Natural killer cell treated with Interleukin-12 subunit alpha and Interleukin-12 subunit beta and Interleukin-15 and Interleukin-18, amount 100 ng/mL, for 72 hours (primary cell): ENCODE results near the gene YEATS4. TPM values are rescaled to one million over a fixed set of nuclear protein-coding genes. Genes with fewer than 3 reads are reported as not detected.

ENCODE experiments used
- ATAC-seq, 2 donors: fragments of 150-1000 bp; cut with Tn5 transposase in 1 of 2; sonication (Bioruptor Pico), chemical (Tn5 transposase) in 1 of 2; 2 replicates each; pipeline ENCODE4 v1.10.0; 2021
- DNase-seq: peaks from one replicate; pipeline ENCODE4 v3.0.0; 2022; ENCODE audit warnings: low spot score
- H3K27ac Mint-ChIP-seq, 2 donors: 1 replicate in 1 of 2; 2 replicates in 1 of 2; pipeline ENCODE4 v1.8.0; 2022; ENCODE audit warnings: mixed read lengths in 2 of 2, mild to moderate bottlenecking in 1 of 2, moderate library complexity in 1 of 2
- H3K27me3 Mint-ChIP-seq, 2 donors: 1 replicate in 1 of 2; 2 replicates in 1 of 2; pipeline ENCODE4 v1.8.0; 2022; ENCODE audit warnings: mixed read lengths in 2 of 2
- H3K36me3 Mint-ChIP-seq: one replicate; pipeline ENCODE4 v1.8.0; 2022; ENCODE audit warnings: mixed read lengths
- H3K4me1 Mint-ChIP-seq, 2 donors: 1 replicate in 1 of 2; 2 replicates in 1 of 2; pipeline ENCODE4 v1.8.0; 2022; ENCODE audit warnings: low read depth in 2 of 2, mixed read lengths in 2 of 2, mild to moderate bottlenecking in 1 of 2
- H3K4me3 Mint-ChIP-seq: one replicate; pipeline ENCODE4 v1.8.0; 2022; ENCODE audit warnings: mixed read lengths
- H3K9me3 Mint-ChIP-seq: 2 replicates; pipeline ENCODE4 v1.8.0; 2022; ENCODE audit warnings: mixed read lengths
- total RNA-seq, 2 donors: library from RNA; stranded (reverse); gene quantifications; one replicate each; pipeline ENCODE4 v1.2.3, GENCODE V29; 2022

YEATS4 gene
- total RNA-seq, 2 donors from 2014 or later = 14.9 to 27.8 TPM

GRCh38 chr12:69332815-69333358, 26.7 kb upstream of the YEATS4 start:
- Mint-ChIP-seq H3K27ac (no peak overlapping the region), H3K27me3 (no peaks in the 10 kb centered on the region)
- no peak for ATAC-seq

DNA sequence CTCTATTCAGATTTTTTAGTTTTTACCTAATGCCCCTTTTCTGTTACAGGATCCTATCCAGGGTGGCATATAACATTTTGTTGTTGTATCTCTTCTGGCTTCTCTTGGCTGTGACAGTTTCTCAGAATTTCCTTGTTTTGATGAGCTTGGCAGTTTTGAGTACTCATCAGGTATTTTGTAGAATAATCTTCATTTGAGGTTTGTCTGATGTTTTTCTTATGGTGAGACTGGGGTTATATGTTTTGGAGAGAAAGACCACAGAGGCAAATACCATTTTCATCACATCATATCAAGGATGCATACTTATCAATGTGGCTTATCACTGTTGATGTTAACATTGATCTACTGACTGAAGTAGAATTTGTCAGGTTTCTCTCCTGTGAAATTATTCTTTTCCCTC, 25.4 kb upstream of the YEATS4 start:
- ATAC-seq (no peak), DNase-seq (no peak)
- H3K9me3 Mint-ChIP-seq = no peaks in the 10 kb centered on the region
- H3K4me3 Mint-ChIP-seq = no peak overlapping the region
- H3K36me3 Mint-ChIP-seq = no peaks in the 10 kb centered on the region
- no peak overlapping the region for H3K27ac Mint-ChIP-seq
- H3K27me3 Mint-ChIP-seq = no peaks in the 10 kb centered on the region
- H3K4me1 Mint-ChIP-seq = peaks cover 12 to 26% of the 10 kb centered on the region in 2 donors

More at GRCh38 chr12:69332815-69333358, 26.7 kb upstream of the YEATS4 start:
- Mint-ChIP-seq H3K4me3 (peak overlapping the region; percentile 13), H3K36me3 (no peaks in the 10 kb centered on the region), H3K9me3 (no peaks in the 10 kb centered on the region), H3K4me1 (peaks cover 12 to 26% of the 10 kb centered on the region in 2 donors)
- no peak for DNase-seq

DNA sequence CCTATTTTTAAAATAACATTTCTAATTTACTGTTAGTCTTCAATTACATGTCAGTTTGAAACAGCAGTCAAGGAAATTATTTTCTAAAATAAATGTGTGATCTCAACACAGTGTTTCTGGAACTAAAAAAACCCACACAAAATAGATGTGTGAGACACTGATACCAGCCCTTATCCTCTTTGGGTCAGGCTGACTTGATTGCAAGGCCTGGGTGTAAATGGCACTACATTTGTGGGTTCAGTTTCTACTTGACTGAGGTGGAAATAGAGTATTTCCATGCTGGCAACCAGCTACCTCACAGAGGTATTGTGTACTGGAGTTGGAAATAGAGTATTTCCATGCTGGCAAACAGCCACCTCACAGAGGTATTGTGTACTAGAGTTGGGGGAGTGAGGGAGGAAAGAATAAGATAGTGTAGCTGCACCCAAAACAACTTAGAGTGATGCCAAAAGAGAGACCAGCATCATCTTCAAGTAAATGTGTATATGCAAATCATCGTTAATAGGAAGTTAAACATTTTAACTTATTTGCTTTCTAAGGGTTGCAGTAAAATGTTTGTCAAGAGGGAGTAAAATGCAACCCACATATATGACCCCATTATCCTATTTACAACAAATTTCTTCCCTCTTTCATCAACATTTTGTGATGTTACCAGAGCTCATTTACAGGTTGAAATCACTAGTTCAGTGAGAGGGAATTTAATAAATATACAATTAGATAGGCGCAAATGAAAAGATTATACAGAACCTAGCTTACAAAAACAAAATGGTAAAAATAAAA, 22.0 kb upstream of the YEATS4 start:
- no peaks in the 10 kb centered on the region for H3K4me1 Mint-ChIP-seq
- H3K4me3 Mint-ChIP-seq = no peak overlapping the region
- no peak for ATAC-seq
- H3K27ac Mint-ChIP-seq = no peak overlapping the region
- H3K9me3 Mint-ChIP-seq = no peaks in the 10 kb centered on the region
- H3K36me3 Mint-ChIP-seq = no peaks in the 10 kb centered on the region
- no peak for DNase-seq
- H3K27me3 Mint-ChIP-seq = peaks cover 5 to 7% of the 10 kb centered on the region in 2 donors

- no peak overlapping the region for H3K4me3 Mint-ChIP-seq
These were observed 21.3 kb upstream of the YEATS4 start for GRCh38 chr12:69338120-69338859.

DNA sequence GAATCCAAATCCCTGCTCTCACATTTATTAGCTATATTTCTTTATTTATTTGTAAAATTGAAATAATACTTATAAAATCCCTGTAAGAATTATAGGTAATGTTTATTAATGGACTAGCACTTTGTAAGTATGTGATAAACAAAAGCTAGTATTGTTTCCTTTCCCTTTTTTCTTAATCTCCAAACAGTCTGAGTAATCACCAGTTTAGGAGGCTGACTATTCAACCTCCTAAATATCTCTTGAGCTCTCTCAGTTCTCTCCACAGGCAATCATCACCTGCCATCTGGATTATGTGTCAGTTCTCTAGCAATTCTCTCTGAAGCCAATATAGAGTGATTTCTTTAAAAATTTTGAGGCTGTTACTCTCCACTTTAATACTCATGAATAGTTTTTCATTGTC, 20.6 kb upstream of the YEATS4 start:
- H3K27me3 Mint-ChIP-seq = peaks cover 5 to 14% of the 10 kb centered on the region in 2 donors
- no peaks in the 10 kb centered on the region for H3K4me1 Mint-ChIP-seq
- H3K9me3 Mint-ChIP-seq = no peaks in the 10 kb centered on the region
- H3K4me3 Mint-ChIP-seq = no peak overlapping the region
- H3K27ac Mint-ChIP-seq = no peak overlapping the region
- no peaks in the 10 kb centered on the region for H3K36me3 Mint-ChIP-seq
- DNase-seq = no peak
- ATAC-seq = no peak

More at GRCh38 chr12:69338120-69338859, 21.3 kb upstream of the YEATS4 start:
- peaks cover 5 to 11% of the 10 kb centered on the region in 2 donors for H3K27me3 Mint-ChIP-seq
- H3K27ac Mint-ChIP-seq = no peak overlapping the region
- H3K4me1 Mint-ChIP-seq = no peaks in the 10 kb centered on the region
- H3K9me3 Mint-ChIP-seq = no peaks in the 10 kb centered on the region
- DNase-seq (no peak), ATAC-seq (no peak)
- no peaks in the 10 kb centered on the region for H3K36me3 Mint-ChIP-seq

GRCh38 chr12:69339999-69340398, 19.5 kb upstream of the YEATS4 start:
- H3K9me3 Mint-ChIP-seq = no peaks in the 10 kb centered on the region

DNA sequence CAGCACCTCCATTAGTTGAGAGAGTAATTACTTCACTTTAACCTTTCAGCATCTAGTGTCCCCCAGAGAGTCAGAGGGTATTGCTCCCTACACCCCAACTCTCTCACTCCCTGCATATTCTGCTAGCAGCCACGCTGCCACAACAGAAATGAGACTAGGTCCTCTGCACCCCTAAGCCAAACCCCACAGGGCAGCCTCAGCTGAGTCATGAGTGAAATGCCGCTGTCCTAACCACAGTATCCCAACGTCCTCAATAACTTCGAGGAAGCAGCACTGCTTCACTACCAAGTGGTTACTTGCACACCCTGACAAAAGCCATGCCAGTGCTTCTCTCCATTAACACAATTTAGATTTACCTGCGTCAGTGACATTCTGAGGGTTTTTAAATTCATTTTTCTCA, 18.2 kb upstream of the YEATS4 start:
- Mint-ChIP-seq H3K9me3 (no peaks in the 10 kb centered on the region), H3K27ac (no peak overlapping the region), H3K4me1 (no peaks in the 10 kb centered on the region), H3K36me3 (no peaks in the 10 kb centered on the region), H3K4me3 (no peak overlapping the region), H3K27me3 (peaks cover 5 to 14% of the 10 kb centered on the region in 2 donors)
- no peak for DNase-seq
- peak in 1 of 2 donors; percentile 36 for ATAC-seq

More at GRCh38 chr12:69339999-69340398, 19.5 kb upstream of the YEATS4 start:
- Mint-ChIP-seq H3K36me3 (no peaks in the 10 kb centered on the region), H3K27ac (no peak overlapping the region), H3K4me1 (no peaks in the 10 kb centered on the region), H3K4me3 (no peak overlapping the region), H3K27me3 (peaks cover 5 to 14% of the 10 kb centered on the region in 2 donors)
- DNase-seq (no peak), ATAC-seq (no peak)

GRCh38 chr12:69342421-69342820, 17.1 kb upstream of the YEATS4 start:
- Mint-ChIP-seq H3K4me1 (no peaks in the 10 kb centered on the region), H3K27me3 (peaks cover 5 to 14% of the 10 kb centered on the region in 2 donors), H3K4me3 (no peak overlapping the region), H3K9me3 (no peaks in the 10 kb centered on the region), H3K27ac (no peak overlapping the region), H3K36me3 (no peaks in the 10 kb centered on the region)
- DNase-seq = no peak
- no peak for ATAC-seq

DNA sequence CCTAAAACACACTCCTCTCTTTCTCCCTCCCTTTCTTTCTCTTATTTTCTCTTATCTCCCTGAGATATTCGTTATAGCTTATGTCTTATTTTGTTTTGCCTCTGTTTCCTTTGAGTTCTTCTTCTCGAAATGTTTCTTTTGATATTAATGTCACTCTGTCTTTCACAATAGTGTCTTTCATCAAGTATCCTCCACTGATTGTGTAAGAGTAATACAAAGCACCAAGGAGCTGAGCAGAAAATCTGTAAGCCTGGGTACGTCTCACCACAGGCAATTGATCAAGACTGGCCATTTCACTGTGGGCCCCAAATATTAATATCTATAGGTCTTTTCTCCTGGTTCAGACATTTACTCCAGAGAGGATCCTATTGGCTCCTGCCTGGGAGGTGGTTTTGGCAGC, 16.2 kb upstream of the YEATS4 start:
- Mint-ChIP-seq H3K4me1 (no peaks in the 10 kb centered on the region), H3K27ac (no peak overlapping the region), H3K36me3 (no peaks in the 10 kb centered on the region), H3K27me3 (peaks cover 5 to 18% of the 10 kb centered on the region in 2 donors), H3K4me3 (no peak overlapping the region), H3K9me3 (no peaks in the 10 kb centered on the region)
- DNase-seq = no peak
- no peak for ATAC-seq

DNA sequence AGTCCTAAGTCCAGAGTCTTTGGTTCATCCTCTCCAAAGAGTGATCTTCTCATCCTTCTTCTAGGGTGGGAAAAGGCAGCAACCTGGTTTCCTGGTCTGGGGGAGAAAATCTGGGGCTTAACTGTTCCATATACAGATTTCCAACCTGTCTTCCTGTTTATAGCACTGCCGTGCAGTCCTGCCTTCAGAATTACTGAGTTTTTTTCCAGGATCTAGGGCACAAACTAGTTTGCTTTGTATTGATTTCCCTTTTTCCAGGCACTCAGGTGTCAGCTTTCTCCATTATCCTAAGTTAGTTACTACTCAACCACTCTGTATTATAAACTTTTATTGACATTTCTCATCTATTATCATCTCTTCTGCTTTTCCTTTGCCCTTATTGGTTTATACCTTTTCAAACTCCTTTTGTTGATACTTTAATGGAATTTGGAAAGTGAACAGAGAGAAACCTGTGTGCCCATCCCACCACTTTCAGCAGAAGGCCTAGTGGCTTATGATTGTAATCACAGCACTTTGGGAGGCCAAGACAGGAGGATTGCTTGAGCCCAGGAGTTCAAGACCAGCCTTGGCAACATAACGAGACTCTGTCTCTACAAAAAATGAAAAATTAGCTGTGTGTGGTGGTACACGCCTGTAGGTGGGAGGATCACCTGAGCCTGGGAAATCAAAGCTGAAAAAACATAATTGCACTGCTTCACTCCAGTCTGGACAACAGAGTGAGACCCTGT, 15.5 kb upstream of the YEATS4 start:
- Mint-ChIP-seq H3K36me3 (no peaks in the 10 kb centered on the region), H3K4me1 (no peaks in the 10 kb centered on the region), H3K9me3 (no peaks in the 10 kb centered on the region), H3K4me3 (no peak overlapping the region), H3K27me3 (peaks cover 5 to 19% of the 10 kb centered on the region in 2 donors), H3K27ac (no peak overlapping the region)
- DNase-seq (no peak), ATAC-seq (no peak)

DNA sequence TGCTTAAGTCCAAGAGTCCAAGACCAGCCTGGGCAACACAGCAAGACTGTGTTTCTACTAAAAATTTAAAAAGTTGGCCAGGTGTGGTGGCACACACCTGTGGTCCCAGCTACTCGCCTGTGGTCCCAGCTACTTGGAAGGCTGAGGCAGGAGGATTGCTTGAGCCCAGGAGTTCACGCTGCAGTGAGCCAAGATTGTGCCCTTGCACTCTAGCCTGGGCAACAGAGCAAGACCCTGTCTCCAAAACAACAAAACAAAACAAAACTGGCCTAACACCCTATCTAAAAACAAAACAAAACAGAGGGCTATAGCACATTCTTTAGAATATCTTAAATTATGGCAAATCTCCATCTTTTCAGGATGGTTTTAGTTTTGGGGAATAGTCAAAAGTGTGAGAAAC, 14.5 kb upstream of the YEATS4 start:
- no peak overlapping the region for H3K4me3 Mint-ChIP-seq
- H3K27me3 Mint-ChIP-seq = peaks cover 5 to 13% of the 10 kb centered on the region in 2 donors
- H3K9me3 Mint-ChIP-seq = no peaks in the 10 kb centered on the region
- no peak for DNase-seq
- no peaks in the 10 kb centered on the region for H3K36me3 Mint-ChIP-seq
- no peaks in the 10 kb centered on the region for H3K4me1 Mint-ChIP-seq
- H3K27ac Mint-ChIP-seq = no peak overlapping the region
- ATAC-seq = no peak

GRCh38 chr12:69345742-69346141, 13.8 kb upstream of the YEATS4 start:
- H3K36me3 Mint-ChIP-seq = no peaks in the 10 kb centered on the region
- H3K27me3 Mint-ChIP-seq = peaks cover 2 to 12% of the 10 kb centered on the region in 2 donors
- ATAC-seq = no peak
- H3K9me3 Mint-ChIP-seq = no peaks in the 10 kb centered on the region
- no peak overlapping the region for H3K27ac Mint-ChIP-seq
- no peaks in the 10 kb centered on the region for H3K4me1 Mint-ChIP-seq
- no peak for DNase-seq
- H3K4me3 Mint-ChIP-seq = no peak overlapping the region

DNA sequence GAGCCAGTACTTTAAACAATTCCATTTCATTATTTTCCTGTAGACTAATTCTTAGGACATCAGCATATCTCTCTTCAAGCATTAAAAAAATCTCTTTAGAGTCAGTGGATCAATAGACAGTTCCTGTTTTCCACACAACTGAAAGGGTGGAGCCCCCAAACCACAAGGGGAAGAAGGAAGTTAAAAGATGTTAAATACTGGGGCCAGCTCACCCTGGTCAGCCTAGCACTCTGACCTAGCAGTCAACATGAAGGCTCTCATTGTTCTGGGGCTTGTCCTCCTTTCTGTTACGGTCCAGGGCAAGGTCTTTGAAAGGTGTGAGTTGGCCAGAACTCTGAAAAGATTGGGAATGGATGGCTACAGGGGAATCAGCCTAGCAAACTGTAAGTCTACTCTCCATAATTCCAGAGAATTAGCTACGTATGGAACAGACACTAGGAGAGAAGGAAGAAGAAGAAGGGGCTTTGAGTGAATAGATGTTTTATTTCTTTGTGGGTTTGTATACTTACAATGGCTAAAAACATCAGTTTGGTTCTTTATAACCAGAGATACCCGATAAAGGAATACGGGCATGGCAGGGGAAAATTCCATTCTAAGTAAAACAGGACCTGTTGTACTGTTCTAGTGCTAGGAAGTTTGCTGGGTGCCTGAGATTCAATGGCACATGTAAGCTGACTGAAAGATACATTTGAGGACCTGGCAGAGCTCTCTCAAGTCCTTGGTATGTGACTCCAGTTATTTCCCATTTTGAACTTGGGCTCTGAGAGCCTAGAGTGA, 11.2 kb upstream of the YEATS4 start, which contains the start of gene LYZ:
Gene LYZ (plus strand): TSS at position 220 of the 777 bp plus-strand sequence. CDS start 28 bp downstream, at position 248.
- Mint-ChIP-seq H3K27me3 (peaks cover 0 to 8% of the 10 kb centered on the region in 2 donors), H3K4me3 (no peak within 1 kb of the TSS), H3K27ac (no peak within 1 kb of the TSS), H3K36me3 (no peaks in the 10 kb centered on the region), H3K9me3 (no peaks in the 10 kb centered on the region), H3K4me1 (no peaks in the 10 kb centered on the region)
- DNase-seq (no peak), ATAC-seq (no peak)
